GM13976 (cell line): ENCODE data around the gene MCM7.
A peak's percentile ranks its signal among the peaks of the same experiment; 100 is the strongest.
"Not testable (repeated sequence)": the region's sequence is repeated elsewhere in the genome, so short reads cannot be mapped to it uniquely, and the experiment has no call there.

Experiments
- DNase-seq: peaks from one replicate; pipeline ENCODE4 v3.0.0; 2012; ENCODE audit warnings: low spot score
- CTCF ChIP-seq: IDR thresholded peaks from 2 replicates; pipeline ENCODE4 v1.5.1; 2012; ENCODE audit warnings: borderline replicate concordance, mild to moderate bottlenecking; ENCODE audit not compliant: insufficient read depth; ENCODE audit errors: extremely low read depth, missing control alignments, control extremely low read depth
- in situ Hi-C: fragments of 300-500 bp; cut with MboI; formaldehyde crosslinking; loops from one replicate; pipeline ENCODE4 v1.12.0; 2022; ENCODE audit warnings: low sequenced_read_pairs, mixed read lengths, inconsistent platforms; ENCODE audit not compliant: unreplicated experiment

Gene MCM7

GRCh38 chr7:100101016-100101862 lies at the start of gene MCM7, which contains the start of gene AP4M1:
Gene MCM7, minus strand, starts transcription at chr7:100101397. Its CDS starts 103 bp downstream, at chr7:100101294.
Gene AP4M1, plus strand, starts transcription at chr7:100101643. Its CDS starts 72 bp downstream, at chr7:100101715.
- peak; percentile 99 for DNase-seq
- in situ Hi-C loops = no loop called here
- TF ChIP-seq CTCF = no peak

- peak; percentile 98 for DNase-seq
- TF ChIP-seq CTCF = no peak
- in situ Hi-C loops = no loop called here
Measured at GRCh38 chr7:100148559-100149328, 47.5 kb upstream of the MCM7 start, which contains the start of gene LAMTOR4. Gene LAMTOR4, plus strand, starts transcription at chr7:100148918. Its CDS starts 55 bp downstream, at chr7:100148973.

GRCh38 chr7:100148225-100148558 lies 47.0 kb upstream of the MCM7 start:
- no peak for DNase-seq
- no peak for TF ChIP-seq CTCF
- in situ Hi-C loops = no loop called here

GRCh38 chr7:100147278-100147677 lies 46.1 kb upstream of the MCM7 start:
- in situ Hi-C loops = no loop called here
- DNase-seq = no peak
- no peak for TF ChIP-seq CTCF

GRCh38 chr7:100146350-100146749 lies 45.2 kb upstream of the MCM7 start:
- DNase-seq, in situ Hi-C loops: not testable (repeated sequence)

GRCh38 chr7:100142461-100142860 lies 41.3 kb upstream of the MCM7 start:
- no peak for DNase-seq
- no peak for TF ChIP-seq CTCF
- in situ Hi-C loops = no loop called here

GRCh38 chr7:100141555-100141949 lies 40.4 kb upstream of the MCM7 start:
- in situ Hi-C loops = no loop called here
- no peak for TF ChIP-seq CTCF
- DNase-seq = no peak
